Progenitor cell of endocrine pancreas (in vitro differentiated cells): ENCODE measurements around the gene TBX20. TPM values are rescaled to one million over a fixed set of nuclear protein-coding genes. Genes with fewer than 3 reads are reported as not detected.

Experiments used
- DNase-seq: peaks from one replicate; pipeline ENCODE4 v3.0.0; 2021; ENCODE audit warnings: low spot score; ENCODE audit not compliant: unreplicated experiment
- H3K27ac Mint-ChIP-seq: 2 replicates; pipeline ENCODE4 v1.8.0; 2021; ENCODE audit warnings: mild to moderate bottlenecking, moderate library complexity, mixed read lengths
- H3K27me3 Mint-ChIP-seq: 2 replicates; pipeline ENCODE4 v1.8.0; 2021; ENCODE audit warnings: mixed read lengths
- H3K36me3 Mint-ChIP-seq: 2 replicates; pipeline ENCODE4 v1.8.0; 2022; ENCODE audit warnings: mixed read lengths; ENCODE audit not compliant: insufficient read depth
- H3K4me1 Mint-ChIP-seq: 2 replicates; pipeline ENCODE4 v1.8.0; 2021; ENCODE audit warnings: low read depth, mixed read lengths
- H3K4me3 Mint-ChIP-seq: 2 replicates; pipeline ENCODE4 v1.8.0; 2021; ENCODE audit warnings: low read depth, mild to moderate bottlenecking, moderate library complexity, mixed read lengths
- H3K9me3 Mint-ChIP-seq: 2 replicates; pipeline ENCODE4 v1.8.0; 2021; ENCODE audit warnings: low read depth, mixed read lengths
- CTCF ChIP-seq: fragments of 200-600 bp; sonication (generic); IDR thresholded peaks from one replicate; pipeline ENCODE4 v1.5.0; 2021; ENCODE audit warnings: antibody characterized with exemption, mild to moderate bottlenecking; ENCODE audit not compliant: unreplicated experiment
- total RNA-seq: library from RNA; stranded (reverse); gene quantifications from 2 replicates; pipeline ENCODE4 v1.2.1, GENCODE V29; 2021

TBX20 gene
- total RNA-seq, 1 donor from 2014 or later, result not detected

- no peak overlapping the region for H3K4me3 Mint-ChIP-seq
- no peak for DNase-seq
- H3K9me3 Mint-ChIP-seq, result no peaks in the 10 kb centered on the region
- TF ChIP-seq CTCF, result no peak
- peak overlapping the region; percentile 76 for H3K27ac Mint-ChIP-seq
- no peaks in the 10 kb centered on the region for H3K36me3 Mint-ChIP-seq
- peaks cover 95% of the 10 kb centered on the region for H3K27me3 Mint-ChIP-seq
- peaks cover 4% of the 10 kb centered on the region for H3K4me1 Mint-ChIP-seq
These were observed 1.7 kb upstream of the TBX20 start for GRCh38 chr7:35255443-35256255.

- DNase-seq, result no peak
- TF ChIP-seq CTCF, result no peak
- Mint-ChIP-seq H3K27ac (peak overlapping the region; percentile 59), H3K4me1 (peaks cover 4% of the 10 kb centered on the region), H3K4me3 (peak overlapping the region; percentile 64), H3K27me3 (peaks cover 95% of the 10 kb centered on the region), H3K36me3 (no peaks in the 10 kb centered on the region), H3K9me3 (no peaks in the 10 kb centered on the region)
These were observed 869 bp upstream of the TBX20 start for GRCh38 chr7:35254496-35255442.

- Mint-ChIP-seq H3K4me1 (peaks cover 4% of the 10 kb centered on the region), H3K27me3 (peaks cover 95% of the 10 kb centered on the region), H3K36me3 (no peaks in the 10 kb centered on the region), H3K9me3 (no peaks in the 10 kb centered on the region), H3K27ac (no peak overlapping the region), H3K4me3 (peak overlapping the region; percentile 66)
- no peak for DNase-seq
- no peak for TF ChIP-seq CTCF
These were observed 515 bp downstream of the TBX20 start for GRCh38 chr7:35253460-35253709.

- no peak for TF ChIP-seq CTCF
- no peak overlapping the region for H3K27ac Mint-ChIP-seq
- no peaks in the 10 kb centered on the region for H3K36me3 Mint-ChIP-seq
- peaks cover 3% of the 10 kb centered on the region for H3K4me1 Mint-ChIP-seq
- H3K4me3 Mint-ChIP-seq, result peak overlapping the region; percentile 2
- H3K9me3 Mint-ChIP-seq, result no peaks in the 10 kb centered on the region
- H3K27me3 Mint-ChIP-seq, result peaks cover 94% of the 10 kb centered on the region
- no peak for DNase-seq
These were observed 1.1 kb downstream of the TBX20 start for GRCh38 chr7:35252612-35253459.
